Fibroblast of mammary gland (primary cell): Measurements from ENCODE around the gene KCNK5.

Experiments
- DNase-seq: peaks from one replicate; pipeline ENCODE4 v3.0.0-alpha.2; 2010; ENCODE audit warnings: low read depth
- H3K4me3 ChIP-seq: 2 replicates; pipeline ENCODE4 v1.5.1; 2011; ENCODE audit warnings: low read depth, mild to moderate bottlenecking, low read length, moderate library complexity; ENCODE audit not compliant: control insufficient read depth
- TF ChIP-seq, protein P1 (sequence below): conservative IDR thresholded peaks from 2 replicates; pipeline ENCODE4 v1.5.1; 2011; ENCODE audit warnings: low read depth, low read length, inconsistent platforms; ENCODE audit not compliant: control insufficient read depth, insufficient read depth

KCNK5 gene

DNA sequence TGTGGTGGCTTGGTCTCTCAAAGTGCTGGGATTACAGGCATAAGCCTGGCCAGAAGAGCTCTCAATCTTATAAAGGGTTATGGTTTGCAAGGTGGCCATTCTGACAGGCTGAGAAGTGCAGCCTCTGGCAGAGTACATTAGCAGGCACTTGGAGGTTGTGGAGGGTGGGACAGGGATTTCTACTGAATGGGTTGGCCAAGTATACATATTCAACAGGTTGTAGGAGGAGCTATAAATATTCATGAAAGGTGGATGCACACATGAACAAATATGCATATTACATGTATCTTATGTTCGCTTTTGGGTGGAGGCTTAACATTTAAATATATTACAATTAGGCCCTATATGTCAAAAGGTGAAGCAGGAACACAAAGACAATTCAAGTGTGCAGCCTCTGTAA, 20.0 kb upstream of the KCNK5 start:
- no peak for DNase-seq
- TF ChIP-seq, protein P1, sequence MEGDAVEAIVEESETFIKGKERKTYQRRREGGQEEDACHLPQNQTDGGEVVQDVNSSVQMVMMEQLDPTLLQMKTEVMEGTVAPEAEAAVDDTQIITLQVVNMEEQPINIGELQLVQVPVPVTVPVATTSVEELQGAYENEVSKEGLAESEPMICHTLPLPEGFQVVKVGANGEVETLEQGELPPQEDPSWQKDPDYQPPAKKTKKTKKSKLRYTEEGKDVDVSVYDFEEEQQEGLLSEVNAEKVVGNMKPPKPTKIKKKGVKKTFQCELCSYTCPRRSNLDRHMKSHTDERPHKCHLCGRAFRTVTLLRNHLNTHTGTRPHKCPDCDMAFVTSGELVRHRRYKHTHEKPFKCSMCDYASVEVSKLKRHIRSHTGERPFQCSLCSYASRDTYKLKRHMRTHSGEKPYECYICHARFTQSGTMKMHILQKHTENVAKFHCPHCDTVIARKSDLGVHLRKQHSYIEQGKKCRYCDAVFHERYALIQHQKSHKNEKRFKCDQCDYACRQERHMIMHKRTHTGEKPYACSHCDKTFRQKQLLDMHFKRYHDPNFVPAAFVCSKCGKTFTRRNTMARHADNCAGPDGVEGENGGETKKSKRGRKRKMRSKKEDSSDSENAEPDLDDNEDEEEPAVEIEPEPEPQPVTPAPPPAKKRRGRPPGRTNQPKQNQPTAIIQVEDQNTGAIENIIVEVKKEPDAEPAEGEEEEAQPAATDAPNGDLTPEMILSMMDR, result no peak
- H3K4me3 ChIP-seq, result no peak overlapping the region

- DNase-seq, result no peak
- H3K4me3 ChIP-seq, result no peak overlapping the region
- TF ChIP-seq, protein P1, result no peak
Measured at GRCh38 chr6:39247667-39248194, 18.5 kb upstream of the KCNK5 start.

- DNase-seq, result no peak
- no peak overlapping the region for H3K4me3 ChIP-seq
- TF ChIP-seq, protein P1, result no peak
Measured at GRCh38 chr6:39243809-39244208, 14.5 kb upstream of the KCNK5 start.

DNA sequence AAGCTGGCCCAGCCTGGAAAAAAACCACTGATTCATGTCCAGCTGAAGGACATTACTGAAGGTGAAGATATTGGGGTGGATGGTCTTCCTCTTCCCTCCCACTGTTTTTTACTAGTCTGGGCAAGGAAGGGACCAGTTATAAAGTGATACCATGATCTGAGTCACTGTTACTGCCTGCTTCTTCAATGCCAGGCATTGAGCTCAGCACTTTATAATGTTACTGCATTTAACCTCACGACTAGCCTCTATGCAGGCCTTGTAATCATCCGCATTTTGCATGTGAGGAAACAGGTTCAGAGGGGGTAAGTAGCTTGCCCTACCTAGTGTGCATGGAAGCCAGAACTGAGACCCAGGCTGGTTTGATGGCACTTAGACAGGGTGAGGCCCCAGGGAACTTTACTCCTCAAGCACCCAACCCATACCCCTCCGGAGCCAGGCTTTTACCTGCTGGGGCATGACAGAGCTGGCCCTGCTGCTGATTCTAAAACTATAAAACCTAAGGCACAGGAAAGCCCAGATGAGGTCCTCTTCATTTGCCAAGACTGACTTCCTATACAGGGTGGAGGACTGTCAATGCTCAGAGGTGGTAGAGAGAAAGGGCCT, 11.0 kb upstream of the KCNK5 start:
- H3K4me3 ChIP-seq, result no peak overlapping the region
- TF ChIP-seq, protein P1, result no peak
- no peak for DNase-seq

- TF ChIP-seq, protein P1, result no peak
- no peak for DNase-seq
Measured at GRCh38 chr6:39239527-39240154, 10.4 kb upstream of the KCNK5 start.

DNA sequence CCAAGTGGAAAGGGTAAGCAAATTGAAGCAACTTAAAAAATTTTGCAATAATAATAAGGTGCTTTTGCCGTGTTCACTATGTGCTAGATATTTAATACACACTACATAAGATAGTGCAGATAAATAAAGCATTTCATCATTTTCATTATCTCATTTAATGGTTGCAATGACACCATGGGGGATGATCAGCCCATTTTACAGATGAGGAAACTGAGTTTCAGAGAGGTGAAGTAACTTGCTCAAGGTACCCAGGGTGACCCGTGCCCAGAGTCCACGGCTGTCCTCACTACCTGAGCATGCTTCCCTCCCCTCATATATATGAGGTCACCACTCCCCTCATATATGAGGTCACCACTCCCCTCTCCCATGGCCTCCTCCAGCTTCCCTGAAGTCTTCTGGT, 7.5 kb upstream of the KCNK5 start:
- TF ChIP-seq, protein P1, result no peak
- H3K4me3 ChIP-seq, result no peak overlapping the region
- no peak for DNase-seq

More at GRCh38 chr6:39239527-39240154, 10.4 kb upstream of the KCNK5 start:
- H3K4me3 ChIP-seq, result no peak overlapping the region

DNA sequence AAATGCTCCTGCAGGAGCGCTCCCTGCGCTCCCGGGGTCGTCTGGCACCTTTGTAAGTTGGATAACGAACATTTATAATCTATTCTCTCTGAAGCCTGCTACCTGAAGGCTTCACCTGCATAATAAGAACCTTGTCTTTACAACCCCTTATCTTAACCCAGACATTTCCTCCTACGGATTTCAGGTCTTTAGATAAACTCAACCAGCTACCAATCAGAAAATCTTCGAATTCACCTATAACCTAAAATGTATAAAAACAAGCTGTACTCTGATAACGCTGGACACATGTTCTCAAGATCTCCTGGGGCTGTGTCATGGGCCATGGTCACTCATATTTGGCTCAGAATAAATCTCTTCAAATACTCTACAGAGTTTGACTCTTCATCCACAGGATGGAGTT, 4.1 kb upstream of the KCNK5 start:
- TF ChIP-seq, protein P1, result no peak
- no peak overlapping the region for H3K4me3 ChIP-seq
- DNase-seq, result no peak
